ENCODE measurements around the gene TPSG1.

Gene TPSG1

GRCh38 chr16:1174477-1175357, 50.4 kb downstream of the TPSG1 start:
- DNase-seq: no peak

GRCh38 chr16:1173788-1174451, 51.1 kb downstream of the TPSG1 start:
- no peak for DNase-seq

GRCh38 chr16:1172651-1173050, 52.4 kb downstream of the TPSG1 start:
- no peak for DNase-seq

GRCh38 chr16:1171854-1172428, 53.1 kb downstream of the TPSG1 start:
- no peak for DNase-seq
